Measurements from ENCODE around the gene MTA3. TPM values are rescaled to one million over a fixed set of nuclear protein-coding genes. Genes with fewer than 3 reads are reported as not detected.

Gene MTA3
- total RNA-seq, 2 donors from 2014 or later, result 23.0 to 30.8 TPM

GRCh38 chr2:42769583-42770287, 201.3 kb downstream of the MTA3 start:
- no peak overlapping the region for H3K27ac ChIP-seq
- H3K4me3 ChIP-seq, result no peak overlapping the region
- H3K27me3 ChIP-seq (replicated peaks; ENCODE audit: insufficient read depth), result no peaks in the 10 kb centered on the region
- no peaks in the 10 kb centered on the region for H3K36me3 ChIP-seq
- H3K4me1 ChIP-seq (ENCODE audit: control insufficient read depth in 1 of 2, low read depth in 2 of 2), result no peaks in the 10 kb centered on the region
- ATAC-seq (ENCODE audit: insufficient number of reproducible peaks, low FRiP score, low read depth) (no peak), DNase-seq (ENCODE audit: low spot score) (no peak)
- no peaks in the 10 kb centered on the region for H3K9me3 ChIP-seq
- no peak for TF ChIP-seq CTCF (IDR thresholded peaks at IDR 0.05)

DNA sequence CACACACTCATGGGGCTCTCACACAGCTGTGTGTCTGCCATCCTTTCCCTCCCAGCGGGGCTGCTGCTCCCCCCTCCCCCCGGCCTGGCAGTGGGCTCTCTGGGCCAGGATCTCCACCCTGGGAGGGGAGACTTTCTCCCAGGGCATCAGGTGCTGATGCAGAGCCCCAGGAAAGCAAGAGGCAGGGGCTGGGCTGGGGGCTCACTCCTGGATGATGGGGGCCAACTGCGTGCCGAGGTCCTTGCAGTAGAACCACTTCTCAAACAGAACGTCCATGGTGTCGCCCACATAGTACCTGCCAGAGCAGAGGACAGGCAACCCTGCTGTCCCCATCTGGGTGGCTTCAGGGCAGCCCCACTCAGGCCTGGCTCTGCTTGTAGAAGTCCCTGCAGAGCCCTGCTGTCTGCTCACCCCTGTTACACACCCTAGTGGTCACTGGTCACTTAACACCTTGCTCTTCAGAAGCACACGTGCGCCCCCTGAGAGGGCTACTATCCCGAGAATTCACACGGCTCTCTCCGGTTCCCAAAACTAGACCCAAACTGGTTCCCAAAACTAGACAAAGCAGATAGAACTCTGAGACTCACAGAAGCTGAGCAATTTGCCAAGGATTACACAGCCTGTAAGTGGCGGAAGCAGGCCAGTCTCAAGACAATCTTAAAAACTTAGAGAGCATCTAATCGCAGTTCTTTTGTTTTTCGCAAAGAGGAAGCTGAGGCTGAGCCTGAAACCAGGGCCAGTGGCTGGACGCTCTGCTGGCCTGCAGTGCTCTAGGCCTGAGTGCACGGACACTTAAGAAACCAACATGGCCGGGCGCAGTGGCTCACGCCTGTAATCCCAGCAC, 202.1 kb downstream of the MTA3 start:
- ATAC-seq (ENCODE audit: insufficient number of reproducible peaks, low FRiP score, low read depth), result no peak
- no peaks in the 10 kb centered on the region for H3K36me3 ChIP-seq
- H3K9me3 ChIP-seq, result no peaks in the 10 kb centered on the region
- peak; percentile 30 for TF ChIP-seq CTCF (IDR thresholded peaks at IDR 0.05)
- DNase-seq (ENCODE audit: low spot score), result no peak
- H3K27ac ChIP-seq, result no peak overlapping the region
- no peaks in the 10 kb centered on the region for H3K27me3 ChIP-seq (replicated peaks; ENCODE audit: insufficient read depth)
- no peaks in the 10 kb centered on the region for H3K4me1 ChIP-seq (ENCODE audit: control insufficient read depth in 1 of 2, low read depth in 2 of 2)
- H3K4me3 ChIP-seq, result no peak overlapping the region

DNA sequence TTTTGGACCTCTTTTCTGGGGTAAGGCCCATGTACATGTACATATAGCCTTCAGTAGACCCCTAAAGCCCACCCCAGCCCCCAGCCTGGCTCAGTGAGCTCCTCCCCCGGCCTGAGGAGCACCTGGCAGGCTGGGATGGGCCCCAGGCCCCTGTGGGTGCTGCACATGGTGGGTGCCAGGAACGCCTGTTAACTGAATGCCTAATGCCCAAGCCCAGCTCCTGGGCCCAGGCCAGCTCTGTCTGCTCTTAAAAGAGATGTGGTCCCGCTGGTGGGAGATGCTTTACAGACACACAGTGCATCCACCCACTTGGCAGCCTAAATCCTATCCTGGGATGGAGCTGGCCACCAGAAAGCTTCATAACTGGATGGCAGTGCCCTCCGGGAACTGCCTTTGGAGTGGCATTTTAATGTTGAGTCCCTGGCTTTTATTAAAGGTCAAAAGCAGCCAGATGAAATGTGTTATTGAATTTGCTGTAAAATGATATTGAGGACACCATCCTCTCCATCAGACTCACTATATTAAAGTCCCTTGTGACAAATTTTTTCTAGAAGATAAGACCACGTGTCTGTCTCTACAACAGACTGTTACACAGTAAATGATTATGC, 203.2 kb downstream of the MTA3 start:
- no peak for TF ChIP-seq CTCF (IDR thresholded peaks at IDR 0.05)
- H3K36me3 ChIP-seq, result no peaks in the 10 kb centered on the region
- no peak overlapping the region for H3K27ac ChIP-seq
- no peaks in the 10 kb centered on the region for H3K4me1 ChIP-seq (ENCODE audit: control insufficient read depth in 1 of 2, low read depth in 2 of 2)
- ATAC-seq (ENCODE audit: insufficient number of reproducible peaks, low FRiP score, low read depth) (no peak), DNase-seq (ENCODE audit: low spot score) (no peak)
- no peaks in the 10 kb centered on the region for H3K27me3 ChIP-seq (replicated peaks; ENCODE audit: insufficient read depth)
- H3K4me3 ChIP-seq, result no peak overlapping the region
- H3K9me3 ChIP-seq, result no peaks in the 10 kb centered on the region

- no peaks in the 10 kb centered on the region for H3K9me3 ChIP-seq
- DNase-seq (ENCODE audit: low spot score) (no peak), ATAC-seq (ENCODE audit: insufficient number of reproducible peaks, low FRiP score, low read depth) (no peak)
- peaks cover 0 to 7% of the 10 kb centered on the region in 2 donors for H3K4me1 ChIP-seq (ENCODE audit: control insufficient read depth in 1 of 2, low read depth in 2 of 2)
- H3K4me3 ChIP-seq, result no peak overlapping the region
- no peak for TF ChIP-seq CTCF (IDR thresholded peaks at IDR 0.05)
- H3K27me3 ChIP-seq (replicated peaks; ENCODE audit: insufficient read depth), result no peaks in the 10 kb centered on the region
- no peaks in the 10 kb centered on the region for H3K36me3 ChIP-seq
- H3K27ac ChIP-seq, result no peak overlapping the region
Measured at GRCh38 chr2:42775186-42775585, 206.8 kb downstream of the MTA3 start.

- Histone ChIP-seq H3K4me1 (ENCODE audit: control insufficient read depth in 1 of 2, low read depth in 2 of 2) (peaks cover 0 to 7% of the 10 kb centered on the region in 2 donors), H3K4me3 (no peak overlapping the region), H3K27me3 (replicated peaks; ENCODE audit: insufficient read depth) (no peaks in the 10 kb centered on the region), H3K36me3 (no peaks in the 10 kb centered on the region), H3K9me3 (no peaks in the 10 kb centered on the region), H3K27ac (no peak overlapping the region)
- DNase-seq (ENCODE audit: low spot score) (no peak), ATAC-seq (ENCODE audit: insufficient number of reproducible peaks, low FRiP score, low read depth) (no peak)
- TF ChIP-seq CTCF (IDR thresholded peaks at IDR 0.05), result no peak
Measured at GRCh38 chr2:42775810-42776209, 207.4 kb downstream of the MTA3 start.
